SW 1271 (cell line): Measurements from ENCODE around the gene COX6A1.
"Not testable (repeated sequence)": the region's sequence is repeated elsewhere in the genome, so short reads cannot be mapped to it uniquely, and the experiment has no call there.

Experiments used
- DNase-seq, 2 experiments: peaks; one replicate each; lab custom pipeline; 2025; lab: John Stamatoyannopoulos, UW

The COX6A1 gene

GRCh38 chr12:120467439-120467838, 29.5 kb downstream of the COX6A1 start:
- DNase-seq, result no peak

GRCh38 chr12:120468325-120468820, 30.5 kb downstream of the COX6A1 start:
- peak in 1 of 2 experiments; percentile 40 for DNase-seq

GRCh38 chr12:120468821-120469449, 31.0 kb downstream of the COX6A1 start:
- no peak for DNase-seq

- peak; percentile 89 to 93 for DNase-seq
These were observed 31.7 kb downstream of the COX6A1 start, which contains the start of gene SRSF9 for GRCh38 chr12:120469450-120470149. Gene SRSF9, minus strand, starts transcription at chr12:120469748. Its CDS starts 139 bp downstream, at chr12:120469609.

- peak in 1 of 2 experiments; percentile 55 for DNase-seq
These were observed 32.4 kb downstream of the COX6A1 start for GRCh38 chr12:120470150-120470784.

- no peak for DNase-seq
These were observed 34.6 kb downstream of the COX6A1 start for GRCh38 chr12:120472521-120472920.

GRCh38 chr12:120473807-120474615, 36.1 kb downstream of the COX6A1 start:
- DNase-seq, result no peak

GRCh38 chr12:120474616-120474960, 36.7 kb downstream of the COX6A1 start:
- peak; percentile 41 to 89 for DNase-seq

GRCh38 chr12:120475643-120476042, 37.7 kb downstream of the COX6A1 start:
- no peak for DNase-seq

GRCh38 chr12:120479458-120479857, 41.5 kb downstream of the COX6A1 start:
- DNase-seq, result no peak

- DNase-seq, result no peak
These were observed 42.3 kb downstream of the COX6A1 start for GRCh38 chr12:120480211-120480610.

GRCh38 chr12:120481022-120481767, 43.3 kb downstream of the COX6A1 start:
- DNase-seq, result no peak

GRCh38 chr12:120483621-120484020, 45.7 kb downstream of the COX6A1 start:
- no peak for DNase-seq

- DNase-seq, result no peak
These were observed 48.3 kb downstream of the COX6A1 start for GRCh38 chr12:120485961-120486881.

- not testable (repeated sequence) for DNase-seq
These were observed 49.6 kb downstream of the COX6A1 start for GRCh38 chr12:120487552-120487951.

- no peak for DNase-seq
These were observed 50.2 kb downstream of the COX6A1 start for GRCh38 chr12:120488057-120488640.

- DNase-seq, result no peak
These were observed 51.1 kb downstream of the COX6A1 start for GRCh38 chr12:120489018-120489417.

- DNase-seq, result no peak
These were observed 52.4 kb downstream of the COX6A1 start for GRCh38 chr12:120490325-120490724.
